MM.1S (cell line): ENCODE results near the gene DYNC1I1.

Experiments used
- DNase-seq: peaks from one replicate; pipeline ENCODE4 v3.0.0-alpha.2; 2015
- H2AFZ ChIP-seq: fragments of 300-600 bp; sonication (generic); 2 replicates; pipeline ENCODE4 v1.6.0; 2016; ENCODE audit warnings: antibody characterized with exemption, low read length
- H3F3A ChIP-seq: fragments of 300-600 bp; sonication (generic); 2 replicates; pipeline ENCODE4 v1.6.1; 2016; ENCODE audit warnings: mild to moderate bottlenecking, antibody characterized with exemption, low read length, moderate library complexity, mixed read lengths; ENCODE audit not compliant: insufficient read depth
- H3K27ac ChIP-seq: fragments of 300-600 bp; sonication (generic); 2 replicates; pipeline ENCODE4 v1.5.1; 2016; ENCODE audit warnings: mild to moderate bottlenecking, low read length
- H3K27me3 ChIP-seq: fragments of 300-600 bp; sonication (generic); replicated peaks from 2 replicates; pipeline ENCODE4 v1.6.0; 2016; ENCODE audit warnings: low read length; ENCODE audit not compliant: insufficient read depth
- H3K36me3 ChIP-seq: fragments of 300-600 bp; sonication (generic); replicated peaks from 2 replicates; pipeline ENCODE4 v1.6.1; 2016; ENCODE audit warnings: mild to moderate bottlenecking, low read length, mixed read lengths; ENCODE audit not compliant: insufficient read depth
- H3K4me1 ChIP-seq: fragments of 300-600 bp; sonication (generic); 2 replicates; pipeline ENCODE4 v1.6.1; 2016; ENCODE audit warnings: low read length, mixed read lengths
- H3K4me2 ChIP-seq: fragments of 300-600 bp; sonication (generic); 2 replicates; pipeline ENCODE4 v1.6.0; 2016; ENCODE audit warnings: low read depth, low read length
- H3K4me3 ChIP-seq: fragments of 300-600 bp; sonication (generic); 2 replicates; pipeline ENCODE4 v1.5.1; 2016; ENCODE audit warnings: low read length, mixed read lengths
- H3K79me2 ChIP-seq: fragments of 300-600 bp; sonication (generic); 2 replicates; pipeline ENCODE4 v1.6.1; 2016; ENCODE audit warnings: mixed run types, low read length, mixed read lengths
- H3K9ac ChIP-seq: fragments of 300-600 bp; sonication (generic); 2 replicates; pipeline ENCODE4 v1.6.1; 2016; ENCODE audit warnings: low read length, mixed read lengths
- H3K9me2 ChIP-seq: fragments of 300-600 bp; sonication (generic); replicated peaks from 2 replicates; pipeline ENCODE4 v1.6.1; 2016; ENCODE audit warnings: mild to moderate bottlenecking, low read length, mixed read lengths; ENCODE audit not compliant: insufficient read depth
- H3K9me3 ChIP-seq: fragments of 300-600 bp; sonication (generic); replicated peaks from 2 replicates; pipeline ENCODE4 v1.6.1; 2016; ENCODE audit warnings: mild to moderate bottlenecking, low read length, mixed read lengths; ENCODE audit not compliant: insufficient read depth
- H4K20me1 ChIP-seq: fragments of 300-600 bp; sonication (generic); 2 replicates; pipeline ENCODE4 v1.6.1; 2016; ENCODE audit warnings: mild to moderate bottlenecking, low read length, moderate library complexity, mixed read lengths; ENCODE audit not compliant: insufficient read depth
- EZH2 ChIP-seq: fragments of 300-600 bp; sonication (generic); optimal IDR thresholded peaks from 2 replicates; pipeline ENCODE3; 2017; ENCODE audit warnings: low read depth, mild to moderate bottlenecking, antibody characterized with exemption, low read length, mixed read lengths
- EZH2phosphoT487 ChIP-seq: fragments of 300-600 bp; sonication (generic); IDR thresholded peaks from 2 replicates; pipeline ENCODE4 v1.6.1; 2018; ENCODE audit warnings: antibody characterized with exemption, low read length
- TF ChIP-seq, protein P1 (sequence below): fragments of 300-600 bp; sonication (generic); IDR thresholded peaks from 2 replicates; pipeline ENCODE4 v1.5.1; 2016; ENCODE audit warnings: antibody characterized with exemption, low read length, mixed read lengths

The DYNC1I1 gene

DNA sequence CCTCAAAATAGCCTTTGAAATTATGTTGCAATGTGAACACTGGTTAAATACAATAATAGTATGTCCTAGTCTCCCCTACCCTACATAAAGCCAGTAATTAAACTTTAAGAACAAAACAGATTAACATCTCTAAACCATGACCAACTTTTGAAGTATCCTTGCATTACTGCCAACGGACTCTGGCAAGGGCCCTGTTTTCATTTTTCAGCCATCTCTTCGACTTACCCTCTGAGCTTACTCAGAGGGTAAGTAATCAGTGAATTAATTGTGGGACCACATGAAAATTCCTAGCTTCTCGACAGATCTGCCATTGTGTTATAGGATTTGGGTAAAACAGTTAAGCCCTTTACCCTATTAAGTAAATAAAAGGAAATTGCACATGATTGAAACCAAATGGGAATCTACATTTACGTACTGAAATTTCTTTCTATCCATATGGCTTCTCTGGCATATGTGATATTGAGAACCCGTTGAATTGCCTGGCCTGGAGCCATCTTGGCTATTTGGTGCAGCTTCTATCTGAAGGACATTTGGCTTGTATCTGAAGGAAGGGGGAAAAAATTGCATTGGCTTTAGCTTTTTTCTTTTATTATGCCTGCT lies 39.6 kb downstream of the DYNC1I1 start:
- Histone ChIP-seq H3K4me2 (no peak overlapping the region), H3K36me3 (no peaks in the 10 kb centered on the region), H3F3A (no peaks in the 10 kb centered on the region), H3K9me3 (no peaks in the 10 kb centered on the region), H3K9ac (no peak overlapping the region), H2AFZ (no peak overlapping the region), H3K9me2 (no peaks in the 10 kb centered on the region), H3K79me2 (no peaks in the 10 kb centered on the region), H3K4me1 (no peaks in the 10 kb centered on the region), H3K27ac (no peak overlapping the region), H3K4me3 (no peak overlapping the region), H4K20me1 (no peaks in the 10 kb centered on the region), H3K27me3 (no peaks in the 10 kb centered on the region)
- TF ChIP-seq, protein P1, sequence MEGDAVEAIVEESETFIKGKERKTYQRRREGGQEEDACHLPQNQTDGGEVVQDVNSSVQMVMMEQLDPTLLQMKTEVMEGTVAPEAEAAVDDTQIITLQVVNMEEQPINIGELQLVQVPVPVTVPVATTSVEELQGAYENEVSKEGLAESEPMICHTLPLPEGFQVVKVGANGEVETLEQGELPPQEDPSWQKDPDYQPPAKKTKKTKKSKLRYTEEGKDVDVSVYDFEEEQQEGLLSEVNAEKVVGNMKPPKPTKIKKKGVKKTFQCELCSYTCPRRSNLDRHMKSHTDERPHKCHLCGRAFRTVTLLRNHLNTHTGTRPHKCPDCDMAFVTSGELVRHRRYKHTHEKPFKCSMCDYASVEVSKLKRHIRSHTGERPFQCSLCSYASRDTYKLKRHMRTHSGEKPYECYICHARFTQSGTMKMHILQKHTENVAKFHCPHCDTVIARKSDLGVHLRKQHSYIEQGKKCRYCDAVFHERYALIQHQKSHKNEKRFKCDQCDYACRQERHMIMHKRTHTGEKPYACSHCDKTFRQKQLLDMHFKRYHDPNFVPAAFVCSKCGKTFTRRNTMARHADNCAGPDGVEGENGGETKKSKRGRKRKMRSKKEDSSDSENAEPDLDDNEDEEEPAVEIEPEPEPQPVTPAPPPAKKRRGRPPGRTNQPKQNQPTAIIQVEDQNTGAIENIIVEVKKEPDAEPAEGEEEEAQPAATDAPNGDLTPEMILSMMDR: no peak
- TF ChIP-seq EZH2: no peak
- no peak for TF ChIP-seq EZH2phosphoT487
- no peak for DNase-seq

DNA sequence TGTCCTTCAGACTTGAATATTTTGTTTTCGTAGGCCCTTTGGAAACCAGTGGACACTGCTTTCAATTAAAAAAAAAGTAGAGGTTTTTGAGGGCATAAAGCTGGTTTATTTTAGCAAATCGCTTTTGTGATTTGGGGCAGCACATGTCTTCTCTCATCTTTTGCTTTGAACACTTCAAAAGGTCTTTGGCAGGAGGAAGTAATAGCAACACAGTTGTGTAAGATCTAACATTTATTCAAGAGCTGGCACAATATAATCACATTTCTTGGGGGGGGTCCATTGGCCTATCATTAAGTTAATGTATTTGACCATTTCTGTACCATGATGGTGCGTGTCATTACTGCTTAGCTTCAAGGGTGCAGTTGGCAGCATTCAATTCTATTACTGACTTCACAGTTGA lies 42.4 kb downstream of the DYNC1I1 start:
- H3K4me1 ChIP-seq: no peaks in the 10 kb centered on the region
- H3F3A ChIP-seq: no peaks in the 10 kb centered on the region
- no peaks in the 10 kb centered on the region for H3K9me2 ChIP-seq
- no peak overlapping the region for H3K27ac ChIP-seq
- H4K20me1 ChIP-seq: no peaks in the 10 kb centered on the region
- TF ChIP-seq EZH2: no peak
- TF ChIP-seq, protein P1: no peak
- no peak for TF ChIP-seq EZH2phosphoT487
- H3K4me2 ChIP-seq: no peak overlapping the region
- no peak overlapping the region for H2AFZ ChIP-seq
- H3K4me3 ChIP-seq: no peak overlapping the region
- H3K79me2 ChIP-seq: no peaks in the 10 kb centered on the region
- no peak for DNase-seq
- no peaks in the 10 kb centered on the region for H3K27me3 ChIP-seq
- H3K36me3 ChIP-seq: no peaks in the 10 kb centered on the region
- no peaks in the 10 kb centered on the region for H3K9me3 ChIP-seq
- no peak overlapping the region for H3K9ac ChIP-seq

DNA sequence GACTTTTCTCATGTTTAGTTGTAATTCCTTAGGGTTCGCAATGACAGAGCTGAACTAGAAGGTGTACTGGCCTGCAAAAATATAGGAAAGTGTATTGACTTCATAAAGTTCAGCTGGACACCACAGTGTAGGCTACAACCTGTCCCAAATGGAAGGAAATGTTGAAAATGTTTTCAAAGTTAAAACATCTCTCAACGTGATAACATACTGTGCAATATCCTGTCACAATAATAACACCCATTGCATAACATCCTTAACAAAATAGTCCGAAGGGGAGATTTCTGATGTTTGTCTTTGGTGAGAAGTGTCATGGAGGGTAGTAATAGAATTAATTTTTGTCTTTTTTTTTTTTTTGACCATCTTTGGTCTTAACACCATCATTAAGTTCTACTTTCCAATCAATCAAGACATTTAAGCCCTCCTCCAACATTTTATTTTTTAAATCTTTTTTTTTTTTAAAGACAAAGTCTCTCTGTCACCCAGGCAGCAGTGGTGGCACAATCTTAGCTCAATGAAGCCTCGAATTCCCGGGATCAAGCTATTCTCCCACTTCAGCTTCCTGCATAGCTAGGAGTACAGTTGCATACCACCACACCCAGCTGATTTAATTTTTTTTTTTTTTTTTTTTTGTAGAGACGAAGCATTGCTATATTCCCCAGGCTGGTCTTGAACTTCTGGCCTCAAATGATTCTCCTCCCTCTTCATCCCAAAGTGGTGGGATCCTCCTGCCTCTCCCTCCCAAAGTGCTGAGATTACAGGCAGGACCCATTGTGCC lies 45.7 kb downstream of the DYNC1I1 start:
- Histone ChIP-seq H3K4me1 (no peaks in the 10 kb centered on the region), H2AFZ (no peak overlapping the region), H3K9ac (no peak overlapping the region), H3K9me3 (no peaks in the 10 kb centered on the region), H4K20me1 (no peaks in the 10 kb centered on the region), H3F3A (no peaks in the 10 kb centered on the region), H3K27ac (no peak overlapping the region), H3K4me2 (no peak overlapping the region), H3K9me2 (no peaks in the 10 kb centered on the region), H3K4me3 (no peak overlapping the region), H3K27me3 (no peaks in the 10 kb centered on the region), H3K36me3 (no peaks in the 10 kb centered on the region), H3K79me2 (no peaks in the 10 kb centered on the region)
- DNase-seq: no peak
- TF ChIP-seq EZH2phosphoT487: no peak
- TF ChIP-seq EZH2: no peak
- TF ChIP-seq, protein P1: no peak
